HG03039 (cell line): Measurements from ENCODE around the gene TBPL1.
"Not testable (repeated sequence)": the region's sequence is repeated elsewhere in the genome, so short reads cannot be mapped to it uniquely, and the experiment has no call there.

Experiments
- ATAC-seq: cut with Tn5 transposase; IDR thresholded peaks from one replicate; pipeline ENCODE4 v1.9.1; 2021; ENCODE audit warnings: mild to moderate bottlenecking, moderate library complexity; ENCODE audit not compliant: unreplicated experiment

The TBPL1 gene

GRCh38 chr6:133952815-133953633, at the start of gene TBPL1:
Gene TBPL1, plus strand, starts transcription at chr6:133953224. Its CDS starts 26,902 bp downstream, at chr6:133980126.
- peak; percentile 86 for ATAC-seq

GRCh38 chr6:133903855-133904254, 49.2 kb upstream of the TBPL1 start:
- no peak for ATAC-seq

GRCh38 chr6:133906050-133906449, 47.0 kb upstream of the TBPL1 start:
- ATAC-seq: no peak

DNA sequence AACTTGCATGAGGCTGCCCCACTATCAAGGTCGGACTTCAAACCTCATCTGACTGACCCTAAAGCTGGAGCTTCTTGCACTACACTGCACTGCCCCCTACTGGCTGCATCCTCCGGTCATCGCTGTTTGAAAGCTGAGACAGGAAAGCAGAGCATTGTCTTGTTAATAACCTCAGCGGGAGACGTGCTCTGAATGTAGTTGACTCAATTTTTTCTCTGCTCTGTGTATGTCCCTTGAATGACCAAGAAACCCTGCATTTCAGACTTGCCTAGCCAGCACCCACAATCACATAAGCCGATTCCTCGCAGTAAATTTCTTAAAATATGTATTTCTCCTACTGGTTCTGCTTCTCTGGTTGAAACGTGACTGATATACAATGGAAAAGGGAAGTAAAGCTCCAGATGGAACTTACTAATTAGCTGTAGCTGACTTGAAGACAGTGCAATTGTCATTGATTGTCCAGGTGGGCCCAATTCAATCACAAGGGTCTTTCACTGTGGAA, 36.3 kb upstream of the TBPL1 start:
- ATAC-seq: peak; percentile 70

DNA sequence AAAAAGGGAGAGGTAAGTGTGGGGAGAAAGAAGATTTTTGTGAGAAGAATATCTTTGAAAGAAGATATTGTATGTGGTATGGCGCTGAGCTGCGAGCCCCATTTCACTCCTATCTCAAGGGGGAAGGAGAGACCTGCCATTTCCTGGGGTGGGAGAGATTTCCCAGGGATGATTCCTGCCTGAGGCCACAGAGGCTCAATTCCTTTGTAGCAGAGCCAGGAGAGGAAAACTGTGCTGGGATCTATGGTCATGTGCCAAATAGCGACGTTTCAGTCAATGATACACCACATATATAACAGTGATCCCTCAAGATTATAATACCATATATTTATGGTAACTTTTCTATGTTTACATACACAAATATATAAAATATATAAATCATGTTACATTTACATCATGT, 35.2 kb upstream of the TBPL1 start:
- ATAC-seq: no peak

GRCh38 chr6:133918208-133918930, 34.7 kb upstream of the TBPL1 start:
- no peak for ATAC-seq

GRCh38 chr6:133919362-133919761, 33.7 kb upstream of the TBPL1 start:
- no peak for ATAC-seq

DNA sequence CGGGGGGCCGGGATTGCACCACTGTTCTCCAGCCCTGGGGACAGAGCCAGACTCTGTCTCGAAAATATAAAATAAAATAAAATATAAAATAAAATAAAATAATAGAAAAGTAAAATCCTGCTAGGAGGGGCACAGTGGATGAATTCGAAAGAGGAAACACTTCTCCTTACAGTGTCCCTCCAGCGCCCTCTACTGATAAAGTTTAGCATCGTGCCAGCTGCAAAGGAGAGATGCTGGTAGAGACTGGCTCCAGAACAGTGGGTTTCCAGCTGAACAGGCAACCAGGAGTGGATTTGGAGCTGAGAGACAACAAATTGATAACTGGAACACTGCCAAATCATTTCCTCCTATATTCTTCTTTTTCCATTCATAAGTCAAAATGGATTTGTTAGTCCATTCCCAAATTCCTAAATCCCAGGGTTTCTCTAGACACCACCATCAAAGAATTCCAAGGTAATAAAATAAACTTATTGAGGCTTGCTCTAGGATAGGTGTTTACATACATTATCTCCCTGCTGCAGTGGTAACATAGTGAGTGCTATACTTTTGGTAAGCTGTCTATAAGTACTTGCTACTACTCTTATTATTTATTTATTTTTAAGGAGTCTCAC, 31.7 kb upstream of the TBPL1 start:
- peak; percentile 37 for ATAC-seq

GRCh38 chr6:133923938-133924593, 29.0 kb upstream of the TBPL1 start:
- peak; percentile 74 for ATAC-seq

GRCh38 chr6:133931221-133931620, 21.8 kb upstream of the TBPL1 start:
- ATAC-seq: not testable (repeated sequence)

- not testable (repeated sequence) for ATAC-seq
These were observed 16.7 kb upstream of the TBPL1 start for GRCh38 chr6:133936352-133936751.

DNA sequence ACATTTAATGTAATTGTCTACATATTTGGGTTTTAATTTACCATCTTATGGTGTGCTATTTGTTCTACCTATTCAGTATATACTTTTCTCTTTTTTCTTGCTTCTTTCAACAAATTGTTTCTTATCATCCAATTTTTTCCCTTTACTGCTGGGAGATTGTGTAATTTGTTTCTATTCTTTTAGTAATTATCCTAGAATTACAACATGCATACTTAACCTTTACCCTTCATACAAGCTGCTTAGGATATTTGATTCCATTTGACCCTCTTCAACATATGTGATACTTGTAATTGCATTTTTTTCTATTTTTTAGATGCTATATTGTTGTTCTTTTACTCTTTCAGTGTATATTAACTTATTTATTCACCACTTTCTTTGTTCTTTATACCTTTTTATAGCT, 15.1 kb upstream of the TBPL1 start:
- ATAC-seq: no peak

DNA sequence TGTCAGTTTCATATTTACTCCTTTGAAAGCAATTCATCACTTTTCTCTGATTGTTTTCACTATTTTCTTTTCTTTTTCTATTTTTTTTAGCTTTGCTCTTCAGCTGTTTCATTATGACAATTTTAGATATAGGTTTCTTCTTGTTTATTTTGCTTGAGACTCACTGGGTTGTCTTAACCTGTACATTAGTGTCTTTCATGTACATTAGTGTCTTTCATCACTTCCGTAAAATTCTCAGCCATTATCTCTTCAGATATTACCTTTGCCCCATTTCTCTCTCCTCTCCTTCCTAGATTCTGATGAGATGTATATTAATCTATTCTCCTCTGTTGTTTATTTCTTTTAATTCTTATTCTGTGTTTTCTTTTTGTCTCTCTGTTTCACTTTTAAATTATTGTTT, 14.5 kb upstream of the TBPL1 start:
- ATAC-seq: no peak

GRCh38 chr6:133939778-133940667, 13.0 kb upstream of the TBPL1 start:
- no peak for ATAC-seq

DNA sequence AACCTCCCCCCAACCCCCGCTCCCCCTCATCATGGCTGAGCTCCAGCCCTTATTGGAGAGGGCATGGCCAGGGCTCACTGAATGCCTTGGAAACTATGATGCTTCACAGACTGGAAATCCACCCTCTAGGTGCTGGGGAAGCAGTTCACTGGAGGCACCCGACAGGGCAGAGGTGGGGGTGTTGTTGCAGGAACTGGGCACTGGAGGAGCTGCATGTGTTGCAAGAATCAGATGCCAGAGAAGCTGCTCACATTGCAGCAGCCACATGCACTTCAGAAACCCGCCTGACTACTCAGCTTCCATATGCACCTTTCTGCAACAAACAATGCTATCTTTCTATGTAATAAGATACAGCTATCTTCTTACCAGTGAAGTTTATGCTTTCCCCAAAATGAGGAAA, 7.9 kb upstream of the TBPL1 start:
- ATAC-seq: no peak

GRCh38 chr6:133947302-133947900, 5.6 kb upstream of the TBPL1 start:
- no peak for ATAC-seq

DNA sequence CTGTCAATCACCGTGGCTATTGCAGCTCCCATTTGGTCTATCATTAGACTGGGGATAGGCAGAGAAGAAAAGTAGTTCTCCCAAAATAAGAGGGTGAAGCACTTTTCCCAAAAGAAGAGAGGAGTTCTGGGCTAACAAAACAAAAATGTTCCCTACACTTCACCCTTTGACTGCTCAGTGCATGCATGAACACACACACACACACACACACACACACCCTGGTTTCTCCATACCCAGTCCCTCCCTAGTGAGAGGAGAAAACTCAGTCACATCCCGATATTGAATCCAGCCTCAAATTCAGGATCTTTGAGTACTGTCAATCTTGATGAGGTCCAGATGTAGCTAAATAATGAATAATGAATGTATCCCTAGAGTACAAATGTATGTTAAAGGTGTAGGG, 4.6 kb upstream of the TBPL1 start:
- ATAC-seq: no peak

DNA sequence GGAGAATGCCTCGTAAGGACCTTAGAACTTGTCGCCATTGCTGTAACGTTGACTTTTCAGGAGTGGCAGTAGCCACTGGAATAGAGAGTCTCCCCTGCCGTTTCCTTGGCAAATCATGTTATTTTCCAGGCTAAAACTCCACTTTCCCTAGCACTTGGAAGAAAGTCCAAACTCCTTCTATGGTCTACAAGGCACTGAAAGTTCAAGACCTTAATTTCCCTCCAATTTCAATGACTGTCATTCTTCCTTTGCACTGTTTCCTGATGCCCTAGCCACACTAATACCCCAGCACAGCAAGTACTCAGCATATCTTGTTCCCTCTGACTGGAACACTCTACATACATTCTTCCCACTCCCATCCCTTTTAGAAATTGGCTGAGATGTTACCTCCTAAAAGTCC, 1.8 kb upstream of the TBPL1 start:
- ATAC-seq: no peak

GRCh38 chr6:133951881-133952814, 876 bp upstream of the TBPL1 start:
- peak; percentile 40 for ATAC-seq
